Endothelial cell of umbilical vein (primary cell): ENCODE data around the gene VPS25. TPM values are rescaled to one million over a fixed set of nuclear protein-coding genes. Genes with fewer than 3 reads are reported as not detected.

Experiments used
- BruUV-seq: library from RNA; stranded (reverse); fragments of 400-500 nt; replicated peaks from 2 replicates; lab custom pipeline; 2021; lab: Mats Ljungman, UMichigan
- CTCF ChIA-PET: fragments of 300-600, 350-600 bp; sonication (Branson Sonifier 250); formaldehyde crosslinking; loops from one replicate; lab custom pipeline; 2021; ENCODE audit warnings: antibody characterized with exemption, inconsistent platforms; lab: Charles Lee
- POLR2A ChIA-PET: fragments of 300-600, 350-600 bp; sonication (Branson Sonifier 250); formaldehyde crosslinking; loops from one replicate; lab custom pipeline; 2021; ENCODE audit warnings: antibody characterized with exemption, inconsistent platforms; lab: Charles Lee
- DNase-seq: peaks from one replicate; pipeline ENCODE4 v3.0.0-alpha.2; 2011; ENCODE audit warnings: low read depth, low spot score
- FAIRE-seq: peaks from 2 replicates; lab custom pipeline; 2011; peaks lifted over from hg19 to GRCh38; lab: Jason Lieb, UNC
- H2AFZ ChIP-seq: 2 replicates; pipeline ENCODE4 v1.6.0; 2012; ENCODE audit warnings: low read depth, low read length, control low read depth, inconsistent platforms
- H3K27ac ChIP-seq: 2 replicates; pipeline ENCODE4 v1.5.1; 2011; ENCODE audit warnings: low read depth, mild to moderate bottlenecking, control low read depth, low read length, moderate library complexity; ENCODE audit not compliant: insufficient read depth
- H3K27me3 ChIP-seq, 2 experiments: 2 replicates each; pipeline versions ENCODE4 v1.6.0 to v1.6.1; 2011; ENCODE audit warnings: low read length in 2 of 2, mixed read lengths in 1 of 2; ENCODE audit not compliant: control insufficient read depth in 2 of 2, insufficient read depth in 2 of 2
- H3K36me3 ChIP-seq, 2 experiments: 2 replicates in 1 of 2; 3 replicates in 1 of 2; pipeline ENCODE4 v1.5.1; 2011; ENCODE audit warnings: low read length in 2 of 2, mild to moderate bottlenecking in 1 of 2, moderate library complexity in 1 of 2; ENCODE audit not compliant: control insufficient read depth in 2 of 2, insufficient read depth in 2 of 2; ENCODE audit errors: extremely low read depth in 1 of 2
- H3K4me1 ChIP-seq: 3 replicates; pipeline ENCODE4 v1.5.1; 2011; ENCODE audit warnings: mild to moderate bottlenecking, low read length; ENCODE audit not compliant: control insufficient read depth, insufficient read depth; ENCODE audit errors: extremely low read depth
- H3K4me2 ChIP-seq: 2 replicates; pipeline ENCODE4 v1.6.1; 2011; ENCODE audit warnings: low read length, control low read depth, mixed read lengths; ENCODE audit not compliant: insufficient read depth
- H3K4me3 ChIP-seq, 3 experiments: fragments of 200-600 bp in 1 of 3; sonication (generic), shearing (Covaris generic) in 1 of 3; replicated peaks in 1 of 3; 2 replicates each; pipeline ENCODE4 v1.5.1; 2011 to 2016; ENCODE audit warnings: control low read depth in 3 of 3, low read length in 3 of 3, mild to moderate bottlenecking in 2 of 3, inconsistent platforms in 1 of 3, low read depth in 1 of 3, moderate library complexity in 1 of 3; ENCODE audit not compliant: insufficient read depth in 1 of 3
- H3K79me2 ChIP-seq: 2 replicates; pipeline ENCODE4 v1.6.0; 2012; ENCODE audit warnings: low read length, inconsistent platforms; ENCODE audit not compliant: control insufficient read depth, insufficient read depth
- H3K9ac ChIP-seq: replicated peaks from 2 replicates; pipeline ENCODE3; 2011; ENCODE audit warnings: low read length, control low read depth; ENCODE audit not compliant: insufficient read depth; ENCODE audit errors: extremely low read depth
- H3K9me1 ChIP-seq: replicated peaks from 3 replicates; pipeline ENCODE4 v1.6.0; 2011; ENCODE audit warnings: mild to moderate bottlenecking, low read length; ENCODE audit not compliant: control insufficient read depth, insufficient read depth; ENCODE audit errors: extremely low read depth
- H3K9me3 ChIP-seq: replicated peaks from 2 replicates; pipeline ENCODE4 v1.5.1; 2012; ENCODE audit warnings: low read length, inconsistent platforms; ENCODE audit not compliant: control insufficient read depth, insufficient read depth
- H4K20me1 ChIP-seq: replicated peaks from 2 replicates; pipeline ENCODE3; 2011; ENCODE audit warnings: mild to moderate bottlenecking, low read length; ENCODE audit not compliant: control insufficient read depth, insufficient read depth; ENCODE audit errors: extremely low read depth
- CTCF ChIP-seq, 2 donors: IDR thresholded peaks; 1 replicate in 1 of 2; 2 replicates in 1 of 2; pipeline ENCODE4 v1.5.1; 2011; ENCODE audit warnings: low read length in 2 of 2, mild to moderate bottlenecking in 2 of 2, moderate library complexity in 2 of 2, control low read depth in 1 of 2, inconsistent platforms in 1 of 2, low read depth in 1 of 2; ENCODE audit not compliant: insufficient read depth in 1 of 2; ENCODE audit errors: extremely low read depth in 1 of 2
- EZH2 ChIP-seq: IDR thresholded peaks from 2 replicates; pipeline ENCODE4 v1.6.1; 2012; ENCODE audit warnings: borderline replicate concordance, low read depth, mild to moderate bottlenecking, moderate library complexity, low read length, inconsistent platforms; ENCODE audit not compliant: severe bottlenecking
- FOS ChIP-seq: IDR thresholded peaks from 2 replicates; pipeline ENCODE4 v1.6.1; 2011; ENCODE audit warnings: mild to moderate bottlenecking, low read length, moderate library complexity, borderline replicate concordance; ENCODE audit not compliant: insufficient read depth
- GATA2 ChIP-seq: IDR thresholded peaks from 2 replicates; pipeline ENCODE4 v1.7.0; 2011; ENCODE audit warnings: low read depth, mild to moderate bottlenecking, moderate library complexity, mixed read lengths, low read length; ENCODE audit not compliant: insufficient read length, insufficient read depth
- JUN ChIP-seq: IDR thresholded peaks from 2 replicates; pipeline ENCODE4 v1.6.1; 2011; ENCODE audit warnings: borderline replicate concordance, low read depth; ENCODE audit not compliant: insufficient read length, insufficient read depth
- POLR2A ChIP-seq: IDR thresholded peaks from 2 replicates; pipeline ENCODE4 v1.6.1; 2012; ENCODE audit warnings: low read depth, mild to moderate bottlenecking, control low read depth, low read length
- POLR2AphosphoS5 ChIP-seq: IDR thresholded peaks from 2 replicates; pipeline ENCODE4 v1.6.1; 2012; ENCODE audit warnings: low read depth, mild to moderate bottlenecking, control low read depth, low read length, moderate library complexity; ENCODE audit not compliant: insufficient read depth
- dilution Hi-C: fragments of 300-500 bp; cut with MboI; formaldehyde crosslinking; loops from one replicate; pipeline ENCODE4 v1.15.0; 2019; ENCODE audit warnings: low sequenced_read_pairs; ENCODE audit not compliant: extremely low pct_ligation_motif_present
- intact Hi-C: fragments of 100-400 bp; cut with micrococcal nuclease; formaldehyde crosslinking; loops from one replicate; pipeline ENCODE4 v1.10.0; 2022
- polyA plus RNA-seq, 4 experiments: library from polyadenylated mRNA; depleted of rRNA in 3 of 4; stranded (reverse) in 3 of 4; unstranded in 1 of 4; fragments of >200 nt; gene quantifications; 2 replicates each; pipeline versions ENCODE4 v1.2.1 to v1.2.3, GENCODE V29; 2011 to 2012; ENCODE audit warnings: missing spikeins in 1 of 4
- total RNA-seq: library from RNA; stranded (reverse); gene quantifications from 2 replicates; pipeline ENCODE4 v1.2.3, GENCODE V29; 2021

The VPS25 gene
- total and polyA plus RNA-seq, 2 donors (not counting 3 experiments of a cell fraction or from before 2014, with no cell fraction given) = 45.0 to 86.8 TPM

- ChIA-PET POLR2A (interaction anchor here (0.9 kb wide), 1 partner anchor 11 kb away, joined by 4 read pairs; no protein-coding TSS in a partner anchor), CTCF (interaction anchor here (2.5 to 4.7 kb wide), 3 partner anchors 9 to 42 kb away, joined by 10 to 44 read pairs (median 15); partner anchors contain the start of genes BECN1 and VPS25)
- BruUV-seq = no TSS peak
- FAIRE-seq (no peak), DNase-seq (no peak)
- no peaks in the 10 kb centered on the region for H3K9me1 ChIP-seq
- H3K9ac ChIP-seq = no peak overlapping the region
- no peaks in the 10 kb centered on the region for H3K79me2 ChIP-seq
- H3K36me3 ChIP-seq = peaks cover 0 to 8% of the 10 kb centered on the region in 2 experiments
- H4K20me1 ChIP-seq = no peaks in the 10 kb centered on the region
- intact Hi-C loops = loop anchor here (5.0 kb wide), 1 partner anchor 105 kb away; the partner anchor contains the start of gene PLEKHH3
- peaks cover 16% of the 10 kb centered on the region in 2 experiments for H3K27me3 ChIP-seq
- no peak overlapping the region for H3K4me2 ChIP-seq
- H3K9me3 ChIP-seq = no peaks in the 10 kb centered on the region
- H3K4me3 ChIP-seq = no peak overlapping the region
- H2AFZ ChIP-seq = no peak overlapping the region
- dilution Hi-C loops = no loop called here
- no peak overlapping the region for H3K27ac ChIP-seq
- TF ChIP-seq POLR2A (no peak), EZH2 (peak; percentile 59)
- H3K4me1 ChIP-seq = peaks cover 35% of the 10 kb centered on the region
Observed at GRCh38 chr17:42782166-42783061, 9.2 kb downstream of the VPS25 start.

DNA sequence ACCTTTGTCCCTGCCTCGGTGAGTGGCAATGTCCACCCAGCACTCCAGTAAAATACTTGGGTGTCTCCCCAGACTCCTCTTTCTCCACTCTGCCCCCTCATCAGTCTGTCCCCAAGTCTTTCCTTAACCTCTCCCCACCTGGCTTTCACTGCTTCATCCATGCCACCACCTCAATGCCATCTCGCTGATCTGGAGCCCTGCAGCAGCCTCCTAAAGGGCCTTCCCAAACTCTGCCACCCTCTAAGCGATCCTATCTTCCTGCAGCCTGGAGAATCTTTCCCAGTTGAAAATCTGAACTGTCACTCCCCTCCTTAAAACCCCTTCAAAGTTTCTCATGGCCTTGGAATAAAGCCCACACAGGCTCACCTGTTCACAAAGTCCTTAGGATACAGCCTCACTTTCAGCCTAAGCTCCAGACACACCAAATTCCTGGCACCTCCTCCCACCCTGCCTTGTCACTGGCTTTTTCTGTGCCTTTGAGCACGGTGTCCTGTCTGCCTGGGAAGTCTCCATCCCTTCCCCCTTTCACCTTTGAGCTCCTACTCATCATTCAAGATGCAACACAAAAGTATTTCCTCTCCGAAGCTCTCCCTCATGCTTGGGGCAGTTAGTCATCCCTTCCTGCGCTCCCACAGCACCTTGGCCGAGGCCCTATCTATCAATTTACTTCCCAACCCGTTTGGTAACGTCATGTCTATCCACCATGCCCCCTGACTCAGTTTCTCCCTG lies 10.0 kb downstream of the VPS25 start:
- Histone ChIP-seq H3K4me1 (peaks cover 35% of the 10 kb centered on the region), H3K9me1 (no peaks in the 10 kb centered on the region), H2AFZ (no peak overlapping the region), H3K27me3 (peaks cover 16% of the 10 kb centered on the region in 2 experiments), H3K9ac (no peak overlapping the region), H3K36me3 (peaks cover 0 to 8% of the 10 kb centered on the region in 2 experiments), H3K79me2 (no peaks in the 10 kb centered on the region), H3K4me3 (no peak overlapping the region), H3K4me2 (peak overlapping the region; percentile 4), H3K27ac (no peak overlapping the region), H3K9me3 (no peaks in the 10 kb centered on the region), H4K20me1 (no peaks in the 10 kb centered on the region)
- CTCF ChIA-PET = interaction anchor here (0.9 to 4.7 kb wide), 4 partner anchors 10 to 41 kb away, joined by 3 to 44 read pairs (median 12); partner anchors contain the start of genes BECN1 and VPS25
- peak; percentile 25 for DNase-seq
- peak; percentile 33 for TF ChIP-seq POLR2AphosphoS5
- TF ChIP-seq JUN = peak; percentile 39
- no peak for TF ChIP-seq CTCF (IDR thresholded peaks at IDR 0.05; ENCODE audit: extremely low read depth in 1 of 2, insufficient read depth in 1 of 2, low read depth in 1 of 2, low read length in 2 of 2)
- no peak for TF ChIP-seq EZH2
- peak; percentile 78 for TF ChIP-seq FOS
- TF ChIP-seq GATA2 = peak; percentile 48
- no peak for TF ChIP-seq POLR2A
- dilution Hi-C loops = no loop called here
- intact Hi-C loops = loop anchor here (5.0 kb wide), 1 partner anchor 106 kb away; the partner anchor contains the start of gene PLEKHH3
- BruUV-seq = no TSS peak
- FAIRE-seq = peak; percentile 66
- POLR2A ChIA-PET = no interaction called here
